Measurements from ENCODE around the gene CDH23.

- no peak for TF ChIP-seq CTCF (IDR thresholded peaks at IDR 0.05)
- TF ChIP-seq EP300 (IDR thresholded peaks at IDR 0.05): no peak
- TF ChIP-seq POLR2AphosphoS5 (IDR thresholded peaks at IDR 0.05): no peak
Observed at GRCh38 chr10:71505862-71506261, 109.1 kb downstream of the CDH23 start.

All from upper lobe of left lung (tissue), 4 donors.